Measurements from ENCODE around the gene JMJD7.

The JMJD7 gene

GRCh38 chr15:41856716-41857115 is 28.8 kb downstream of the JMJD7 start:
- no peak for TF ChIP-seq CTCF (IDR thresholded peaks at IDR 0.05; ENCODE audit: control insufficient read depth, insufficient read depth, low read depth, low read length, missing control alignments)
- H3K4me3 ChIP-seq (ENCODE audit: control insufficient read depth, low read depth, low read length): no peak overlapping the region
- no peak for DNase-seq (ENCODE audit: low read depth)

- no peak for TF ChIP-seq CTCF (IDR thresholded peaks at IDR 0.05; ENCODE audit: control insufficient read depth, insufficient read depth, low read depth, low read length, missing control alignments)
- DNase-seq (ENCODE audit: low read depth): no peak
- H3K4me3 ChIP-seq (ENCODE audit: control insufficient read depth, low read depth, low read length): no peak overlapping the region
Observed at GRCh38 chr15:41857316-41857715, 29.4 kb downstream of the JMJD7 start.

GRCh38 chr15:41858756-41859155 is 30.9 kb downstream of the JMJD7 start:
- no peak overlapping the region for H3K4me3 ChIP-seq (ENCODE audit: control insufficient read depth, low read depth, low read length)
- no peak for DNase-seq (ENCODE audit: low read depth)
- TF ChIP-seq CTCF (IDR thresholded peaks at IDR 0.05; ENCODE audit: control insufficient read depth, insufficient read depth, low read depth, low read length, missing control alignments): no peak

GRCh38 chr15:41860049-41860828 is 32.3 kb downstream of the JMJD7 start:
- DNase-seq (ENCODE audit: low read depth): no peak
- TF ChIP-seq CTCF (IDR thresholded peaks at IDR 0.05; ENCODE audit: control insufficient read depth, insufficient read depth, low read depth, low read length, missing control alignments): no peak
- H3K4me3 ChIP-seq (ENCODE audit: control insufficient read depth, low read depth, low read length): no peak overlapping the region

GRCh38 chr15:41861736-41862356 is 34.0 kb downstream of the JMJD7 start:
- TF ChIP-seq CTCF (IDR thresholded peaks at IDR 0.05; ENCODE audit: control insufficient read depth, insufficient read depth, low read depth, low read length, missing control alignments): no peak
- no peak for DNase-seq (ENCODE audit: low read depth)
- no peak overlapping the region for H3K4me3 ChIP-seq (ENCODE audit: control insufficient read depth, low read depth, low read length)

GRCh38 chr15:41862515-41863116 is 34.7 kb downstream of the JMJD7 start:
- no peak overlapping the region for H3K4me3 ChIP-seq (ENCODE audit: control insufficient read depth, low read depth, low read length)
- no peak for DNase-seq (ENCODE audit: low read depth)
- no peak for TF ChIP-seq CTCF (IDR thresholded peaks at IDR 0.05; ENCODE audit: control insufficient read depth, insufficient read depth, low read depth, low read length, missing control alignments)

All from AG09309 (cell line).